Measurements from ENCODE around the gene DLAT. TPM values are rescaled to one million over a fixed set of nuclear protein-coding genes. Genes with fewer than 3 reads are reported as not detected.

The DLAT gene
- total and polyA plus RNA-seq, 8 donors = 1.2 to 36.5 (median 14.3) TPM

DNA sequence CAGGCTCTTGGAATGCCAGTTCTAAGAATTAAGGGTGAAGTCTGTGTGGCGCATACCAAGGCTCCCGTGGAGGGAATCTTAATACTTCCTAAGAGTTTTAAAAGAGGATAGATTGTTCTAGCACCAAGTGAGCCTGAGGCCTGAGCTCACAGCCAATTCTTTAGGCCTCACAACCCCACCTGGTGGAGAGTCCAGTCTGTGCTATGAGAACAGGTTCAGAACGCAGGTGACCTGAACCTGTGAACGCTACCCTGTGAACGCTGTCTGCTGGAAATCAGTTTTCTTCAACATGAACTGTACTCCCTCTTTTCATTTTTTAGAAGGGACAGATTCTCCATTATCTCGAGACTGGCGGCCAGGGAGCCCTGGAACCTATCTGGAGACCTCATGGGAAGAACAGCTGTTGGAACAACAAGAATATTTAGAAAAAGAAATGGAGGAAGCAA, 43.2 kb upstream of the DLAT start:
- intact Hi-C loops (cut with DNase I; ENCODE audit: low total_unique reads) = loop anchor here (5.0 kb wide), 1 partner anchor 50 kb away; no protein-coding TSS in a partner anchor
- Histone ChIP-seq H3K9me3 (no peaks in the 10 kb centered on the region), H3K36me3 (peaks cover 8 to 39% (median 25%) of the 10 kb centered on the region in 4 donors), H3K4me1 (peaks cover 27 to 95% (median 64%) of the 10 kb centered on the region in 4 donors), H3K4me3 (peak overlapping the region; percentile 22 to 35 (median 28)), H3K27me3 (peaks cover 0 to 5% (median 0%) of the 10 kb centered on the region in 3 donors), H3K27ac (peak overlapping the region; percentile 65 to 93 (median 84))
- DNase-seq = peak; percentile 88 to 94
- WGBS, 5 donors = 23 to 39% (median 27%) methylated on average over 7 of the region's 7 CpGs
- TF ChIP-seq EP300 (IDR thresholded peaks at IDR 0.05) = no peak
- TF ChIP-seq POLR2AphosphoS5 (IDR thresholded peaks at IDR 0.05) = peak in 2 of 3 donors; percentile 62 to 71
- TF ChIP-seq, protein P1, sequence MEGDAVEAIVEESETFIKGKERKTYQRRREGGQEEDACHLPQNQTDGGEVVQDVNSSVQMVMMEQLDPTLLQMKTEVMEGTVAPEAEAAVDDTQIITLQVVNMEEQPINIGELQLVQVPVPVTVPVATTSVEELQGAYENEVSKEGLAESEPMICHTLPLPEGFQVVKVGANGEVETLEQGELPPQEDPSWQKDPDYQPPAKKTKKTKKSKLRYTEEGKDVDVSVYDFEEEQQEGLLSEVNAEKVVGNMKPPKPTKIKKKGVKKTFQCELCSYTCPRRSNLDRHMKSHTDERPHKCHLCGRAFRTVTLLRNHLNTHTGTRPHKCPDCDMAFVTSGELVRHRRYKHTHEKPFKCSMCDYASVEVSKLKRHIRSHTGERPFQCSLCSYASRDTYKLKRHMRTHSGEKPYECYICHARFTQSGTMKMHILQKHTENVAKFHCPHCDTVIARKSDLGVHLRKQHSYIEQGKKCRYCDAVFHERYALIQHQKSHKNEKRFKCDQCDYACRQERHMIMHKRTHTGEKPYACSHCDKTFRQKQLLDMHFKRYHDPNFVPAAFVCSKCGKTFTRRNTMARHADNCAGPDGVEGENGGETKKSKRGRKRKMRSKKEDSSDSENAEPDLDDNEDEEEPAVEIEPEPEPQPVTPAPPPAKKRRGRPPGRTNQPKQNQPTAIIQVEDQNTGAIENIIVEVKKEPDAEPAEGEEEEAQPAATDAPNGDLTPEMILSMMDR (IDR thresholded peaks at IDR 0.05) = peak in 5 of 7 experiments; percentile 52 to 89 (median 61)
- no peak for TF ChIP-seq POLR2A (IDR thresholded peaks at IDR 0.05)

DNA sequence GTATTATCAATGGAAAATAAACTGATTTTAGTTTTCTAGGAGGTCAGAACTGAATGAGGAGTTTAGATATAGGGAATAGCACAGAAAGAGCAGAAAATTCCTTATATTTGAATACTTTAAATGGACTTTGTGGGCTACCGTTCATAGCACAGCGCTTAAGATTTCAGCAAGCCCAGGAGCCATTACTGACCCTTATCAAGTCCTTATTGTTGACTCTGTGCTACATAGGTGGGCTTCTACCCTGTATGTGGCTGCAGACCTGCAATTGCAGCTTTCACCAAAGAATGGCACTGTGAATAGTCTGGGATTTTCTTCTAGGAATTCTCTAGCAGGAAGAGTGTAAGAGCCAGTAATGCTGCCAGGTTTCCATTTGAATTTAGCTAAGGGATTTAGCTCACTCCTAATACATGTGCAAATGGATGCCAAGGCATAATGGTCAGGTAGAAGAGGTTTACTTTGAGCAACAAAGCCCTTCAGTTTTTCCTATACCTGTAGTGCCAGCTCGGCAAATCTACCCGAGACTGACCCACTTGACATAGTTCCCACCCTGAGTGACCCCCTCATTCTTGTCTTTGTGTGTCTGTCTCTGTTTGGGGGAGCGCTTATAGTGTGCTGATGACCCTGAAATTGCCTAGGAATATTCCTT, 42.5 kb upstream of the DLAT start:
- WGBS, 5 donors = 25 to 43% (median 33%) methylated on average over 5 of the region's 5 CpGs

DNA sequence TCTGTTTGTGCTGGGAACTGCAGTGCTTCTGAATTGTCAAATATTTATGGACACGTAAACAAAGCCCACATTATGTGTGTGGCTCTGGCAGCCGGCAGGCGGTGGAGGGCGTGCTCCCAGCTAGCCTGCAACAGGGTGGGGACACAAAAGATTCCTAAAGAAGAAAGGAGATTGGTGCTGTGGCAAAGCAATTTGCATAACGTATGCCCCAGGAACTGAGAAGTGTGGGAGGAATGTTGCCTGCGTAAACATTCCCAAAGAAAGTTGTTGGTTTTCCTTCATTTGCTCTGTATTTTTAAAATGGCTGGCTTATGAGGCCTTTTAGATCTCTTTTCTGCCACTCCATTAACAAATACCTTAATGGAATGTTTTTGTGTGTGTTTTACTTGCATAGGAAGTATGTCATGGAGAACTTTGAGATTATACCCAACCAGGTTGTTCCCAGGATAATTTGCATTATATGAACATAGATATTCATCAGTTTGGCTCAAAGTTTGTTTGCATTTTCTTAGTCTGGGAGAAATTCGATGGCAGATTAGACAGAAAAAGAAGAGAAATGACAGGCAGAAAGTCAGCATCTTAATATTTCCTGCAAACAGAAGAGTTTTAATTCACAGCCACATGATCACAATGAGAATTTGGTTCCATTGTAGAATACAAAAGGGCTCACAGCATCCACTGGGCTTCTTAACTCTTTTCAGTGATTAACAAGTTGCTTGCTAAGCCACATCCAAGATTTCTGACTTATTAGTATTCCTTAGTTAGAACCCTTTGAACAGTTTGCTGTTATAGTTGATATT, 41.8 kb upstream of the DLAT start:
- 16 to 36% (median 19%) methylated on average over 7 of the region's 7 CpGs for WGBS, 5 donors
- intact Hi-C loops (cut with DNase I; ENCODE audit: low total_unique reads) = loop anchor here (5.0 kb wide), 1 partner anchor 51 kb away; no protein-coding TSS in a partner anchor
- Histone ChIP-seq H3K27ac (peak overlapping the region; percentile 62 to 93 (median 84)), H3K9me3 (no peaks in the 10 kb centered on the region), H3K4me1 (peaks cover 17 to 97% (median 58%) of the 10 kb centered on the region in 4 donors), H3K4me3 (peak overlapping the region; percentile 22 to 35 (median 28)), H3K27me3 (no peaks in the 10 kb centered on the region), H3K36me3 (peaks cover 9 to 47% (median 33%) of the 10 kb centered on the region in 4 donors)
- DNase-seq = peak; percentile 71 to 92
- TF ChIP-seq POLR2AphosphoS5 (IDR thresholded peaks at IDR 0.05) = peak in 2 of 3 donors; percentile 36 to 70
- TF ChIP-seq, protein P1 (IDR thresholded peaks at IDR 0.05) = peak in 1 of 7 experiments; percentile 18
- no peak for TF ChIP-seq EP300 (IDR thresholded peaks at IDR 0.05)
- no peak for TF ChIP-seq POLR2A (IDR thresholded peaks at IDR 0.05)

More for the DNA sequence above, 42.5 kb upstream of the DLAT start:
- intact Hi-C loops (cut with DNase I; ENCODE audit: low total_unique reads) = loop anchor here (5.0 kb wide), 1 partner anchor 50 kb away; no protein-coding TSS in a partner anchor
- peak in 1 of 2 donors; percentile 58 for DNase-seq
- peak overlapping the region; percentile 22 to 35 (median 28) for H3K4me3 ChIP-seq
- H3K9me3 ChIP-seq = no peaks in the 10 kb centered on the region
- H3K27me3 ChIP-seq = no peaks in the 10 kb centered on the region
- H3K36me3 ChIP-seq = peaks cover 9 to 43% (median 28%) of the 10 kb centered on the region in 4 donors
- H3K4me1 ChIP-seq = peaks cover 22 to 97% (median 61%) of the 10 kb centered on the region in 4 donors
- H3K27ac ChIP-seq = peak overlapping the region; percentile 62 to 93 (median 84)
- no peak for TF ChIP-seq POLR2AphosphoS5 (IDR thresholded peaks at IDR 0.05)

DNA sequence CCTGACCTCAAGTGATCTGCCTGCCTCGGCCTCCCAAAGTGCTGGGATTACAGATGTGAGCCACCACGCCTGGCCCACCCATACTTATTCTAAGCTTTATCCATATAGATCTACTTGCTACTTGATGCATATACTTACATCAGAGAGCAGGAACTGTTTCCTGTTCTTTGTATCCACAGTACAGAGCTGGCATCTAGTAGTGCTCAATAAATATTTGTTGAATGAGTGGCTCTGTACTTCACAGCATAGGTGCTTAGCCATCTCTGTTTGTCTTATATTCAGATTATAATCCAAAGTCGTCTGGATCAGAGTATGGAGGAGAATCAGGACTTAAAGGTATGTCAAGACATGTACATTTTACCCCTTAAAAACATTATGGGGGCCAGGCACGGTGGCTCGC, 38.6 kb upstream of the DLAT start:
- Histone ChIP-seq H3K36me3 (peaks cover 18 to 60% (median 49%) of the 10 kb centered on the region in 4 donors), H3K4me3 (no peak overlapping the region), H3K9me3 (no peaks in the 10 kb centered on the region), H3K27ac (peak overlapping the region in 2 of 5 donors; percentile 79 to 84), H3K4me1 (peaks cover 14 to 73% (median 41%) of the 10 kb centered on the region in 4 donors), H3K27me3 (no peaks in the 10 kb centered on the region)
- TF ChIP-seq POLR2AphosphoS5 (IDR thresholded peaks at IDR 0.05) (no peak), EP300 (IDR thresholded peaks at IDR 0.05) (no peak), POLR2A (IDR thresholded peaks at IDR 0.05) (no peak)
- TF ChIP-seq, protein P1 (IDR thresholded peaks at IDR 0.05) = no peak
- DNase-seq = no peak
- 75 to 83% (median 79%) methylated on average over 5 of the region's 5 CpGs for WGBS, 5 donors
- intact Hi-C loops (cut with DNase I; ENCODE audit: low total_unique reads) = no loop called here
